Panc1 (cell line): ENCODE results near the gene RELT. TPM values are rescaled to one million over a fixed set of nuclear protein-coding genes. Genes with fewer than 3 reads are reported as not detected.

ENCODE experiments used
- ATAC-seq: fragments of 200-7000 bp; cut with Tn5 transposase; 2 replicates; pipeline ENCODE4 v1.9.1; 2020; ENCODE audit warnings: mild to moderate bottlenecking, moderate library complexity
- BruUV-seq: library from RNA; stranded (reverse); fragments of 400-500 nt; replicated peaks from 2 replicates; lab custom pipeline; 2021; lab: Mats Ljungman, UMichigan
- CTCF ChIA-PET: fragments of 300-600 bp; sonication (Branson Sonifier 250); formaldehyde crosslinking; loops from one replicate; lab custom pipeline; 2022; ENCODE audit warnings: antibody characterized with exemption; lab: Charles Lee
- POLR2A ChIA-PET: fragments of 300-600 bp; sonication (Branson Sonifier 250); formaldehyde crosslinking; loops from one replicate; lab custom pipeline; 2022; ENCODE audit warnings: antibody characterized with exemption; lab: Charles Lee
- DNase-seq: peaks from one replicate; pipeline ENCODE4 v3.0.0-alpha.2; 2010; ENCODE audit warnings: low read depth, low spot score
- H3K27ac ChIP-seq: 2 replicates; pipeline ENCODE4 v1.5.1; 2011; ENCODE audit warnings: mild to moderate bottlenecking, low read length, inconsistent platforms
- H3K27me3 ChIP-seq: fragments of 200-500 bp; sonication (Bioruptor generic); 2 replicates; pipeline ENCODE4 v1.6.0; 2014; ENCODE audit warnings: low read length, inconsistent platforms; ENCODE audit not compliant: control insufficient read depth, insufficient read depth
- H3K36me3 ChIP-seq: fragments of 200-500 bp; sonication (Bioruptor generic); 2 replicates; pipeline ENCODE4 v1.5.1; 2014; ENCODE audit warnings: inconsistent platforms, mild to moderate bottlenecking, low read length, moderate library complexity; ENCODE audit not compliant: control insufficient read depth, insufficient read depth
- H3K4me1 ChIP-seq: 2 replicates; pipeline ENCODE4 v1.5.1; 2011; ENCODE audit warnings: inconsistent platforms, mild to moderate bottlenecking, low read length, moderate library complexity; ENCODE audit not compliant: control insufficient read depth, insufficient read depth
- H3K4me3 ChIP-seq, 2 experiments: 2 replicates each; pipeline ENCODE4 v1.5.1; 2011 to 2012; ENCODE audit warnings: low read depth in 2 of 2, low read length in 2 of 2, mild to moderate bottlenecking in 2 of 2, inconsistent platforms in 1 of 2, moderate library complexity in 1 of 2
- H3K9me3 ChIP-seq: fragments of 200-500 bp; sonication (Bioruptor generic); 2 replicates; pipeline ENCODE4 v1.5.1; 2014; ENCODE audit warnings: low read depth, mild to moderate bottlenecking, inconsistent platforms, low read length, moderate library complexity; ENCODE audit not compliant: control insufficient read depth, insufficient read depth
- POLR2AphosphoS5 ChIP-seq: IDR thresholded peaks from 2 replicates; pipeline ENCODE4 v1.6.1; 2012; ENCODE audit warnings: mild to moderate bottlenecking, low read depth, low read length, moderate library complexity
- SIN3A ChIP-seq: IDR thresholded peaks from 2 replicates; pipeline ENCODE4 v1.6.1; 2012; ENCODE audit warnings: low read depth, mild to moderate bottlenecking, low read length, moderate library complexity, borderline replicate concordance; ENCODE audit not compliant: insufficient read depth
- TCF7L2 ChIP-seq: IDR thresholded peaks from 2 replicates; pipeline ENCODE4 v1.6.1; 2011; ENCODE audit warnings: mild to moderate bottlenecking, low read depth, low read length, inconsistent platforms
- in situ Hi-C: cut with HindIII; loops from 2 replicates; pipeline ENCODE4 v1.10.0; 2016; ENCODE audit warnings: low sequenced_read_pairs, low pct_unique_long_range_greater_than_20kb
- intact Hi-C: fragments of 100-400 bp; cut with micrococcal nuclease; formaldehyde crosslinking; loops from one replicate; pipeline ENCODE4 v1.10.0; 2022; ENCODE audit not compliant: unreplicated experiment
- total RNA-seq: library from RNA; stranded (reverse); gene quantifications from one replicate; pipeline ENCODE4 v1.2.1, GENCODE V29; 2021; ENCODE audit not compliant: unreplicated experiment
- TF ChIP-seq, protein P1 (sequence below): fragments of 450-650 bp; IDR thresholded peaks from 2 replicates; pipeline ENCODE4 v1.5.1; 2017; ENCODE audit warnings: mild to moderate bottlenecking
- TF ChIP-seq, protein P2 (sequence below), 2 experiments: IDR thresholded peaks; 2 replicates each; pipeline ENCODE4 v1.6.1; 2011 to 2012; ENCODE audit warnings: low read depth in 2 of 2, control low read depth in 1 of 2, low read length in 1 of 2, mild to moderate bottlenecking in 1 of 2, moderate library complexity in 1 of 2; ENCODE audit not compliant: insufficient read depth in 1 of 2

Gene RELT
- total RNA-seq, 1 experiment from 2014 or later = 11.3 TPM

DNA sequence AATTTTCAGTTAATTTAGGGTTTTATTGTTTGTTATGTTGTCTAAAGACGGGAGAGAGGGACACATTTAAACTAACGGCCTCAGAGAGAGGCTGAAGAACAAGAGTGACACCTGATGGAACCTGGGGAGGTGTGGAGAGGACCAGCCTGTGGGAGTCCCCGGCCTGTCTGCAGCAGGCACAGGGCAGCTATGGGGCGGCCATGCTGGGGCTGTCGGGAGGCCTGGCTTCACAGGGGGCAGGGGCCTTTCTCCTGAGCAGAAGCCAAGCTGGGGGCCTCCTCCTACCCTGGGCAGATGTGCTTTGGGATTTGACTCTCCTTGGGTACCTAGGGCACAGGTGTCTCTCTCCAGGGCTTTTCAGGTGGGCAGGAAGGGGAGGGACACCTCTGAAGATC, 21.9 kb downstream of the RELT start:
- no peak for ATAC-seq
- DNase-seq = no peak
- in situ Hi-C loops = no loop called here
- TF ChIP-seq POLR2AphosphoS5 (no peak), SIN3A (no peak)
- TF ChIP-seq, protein P1, sequence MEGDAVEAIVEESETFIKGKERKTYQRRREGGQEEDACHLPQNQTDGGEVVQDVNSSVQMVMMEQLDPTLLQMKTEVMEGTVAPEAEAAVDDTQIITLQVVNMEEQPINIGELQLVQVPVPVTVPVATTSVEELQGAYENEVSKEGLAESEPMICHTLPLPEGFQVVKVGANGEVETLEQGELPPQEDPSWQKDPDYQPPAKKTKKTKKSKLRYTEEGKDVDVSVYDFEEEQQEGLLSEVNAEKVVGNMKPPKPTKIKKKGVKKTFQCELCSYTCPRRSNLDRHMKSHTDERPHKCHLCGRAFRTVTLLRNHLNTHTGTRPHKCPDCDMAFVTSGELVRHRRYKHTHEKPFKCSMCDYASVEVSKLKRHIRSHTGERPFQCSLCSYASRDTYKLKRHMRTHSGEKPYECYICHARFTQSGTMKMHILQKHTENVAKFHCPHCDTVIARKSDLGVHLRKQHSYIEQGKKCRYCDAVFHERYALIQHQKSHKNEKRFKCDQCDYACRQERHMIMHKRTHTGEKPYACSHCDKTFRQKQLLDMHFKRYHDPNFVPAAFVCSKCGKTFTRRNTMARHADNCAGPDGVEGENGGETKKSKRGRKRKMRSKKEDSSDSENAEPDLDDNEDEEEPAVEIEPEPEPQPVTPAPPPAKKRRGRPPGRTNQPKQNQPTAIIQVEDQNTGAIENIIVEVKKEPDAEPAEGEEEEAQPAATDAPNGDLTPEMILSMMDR = no peak
- no peaks in the 10 kb centered on the region for H3K27me3 ChIP-seq
- H3K4me3 ChIP-seq = no peak overlapping the region
- H3K36me3 ChIP-seq = no peaks in the 10 kb centered on the region; the same call in 1 of the 2 replicates
- H3K27ac ChIP-seq = no peak overlapping the region
- H3K9me3 ChIP-seq = no peaks in the 10 kb centered on the region
- H3K4me1 ChIP-seq = no peaks in the 10 kb centered on the region
- ChIA-PET CTCF (no interaction called here), POLR2A (no interaction called here)
- intact Hi-C loops = loop anchor here (10.0 kb wide), 1 partner anchor 93 kb away; the partner anchor contains the start of gene ARHGEF17
- BruUV-seq = no TSS peak

DNA sequence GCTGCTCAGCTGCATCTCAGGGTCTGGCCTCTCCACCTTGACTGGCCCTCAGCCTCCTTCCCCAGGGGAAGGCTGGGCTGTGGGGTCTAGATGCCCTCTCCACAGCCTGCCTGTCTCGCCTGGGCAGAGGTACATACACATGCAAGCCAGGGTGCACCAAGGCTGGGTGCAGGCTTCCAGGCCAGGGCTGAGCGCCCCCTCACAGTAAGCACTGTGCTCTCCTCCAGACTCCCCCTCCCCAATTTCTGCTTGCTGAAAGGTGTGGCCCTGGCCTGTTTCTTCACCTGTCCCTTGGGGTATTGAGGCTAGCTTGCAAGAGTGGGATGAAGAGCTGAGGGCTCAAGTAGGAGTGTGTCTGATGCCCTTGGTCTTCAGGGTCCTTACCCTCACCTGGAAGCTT, 22.5 kb downstream of the RELT start:
- H3K36me3 ChIP-seq = no peaks in the 10 kb centered on the region; the same call in 1 of the 2 replicates
- H3K27ac ChIP-seq = no peak overlapping the region
- ChIA-PET POLR2A (no interaction called here), CTCF (no interaction called here)
- H3K4me1 ChIP-seq = no peaks in the 10 kb centered on the region
- ATAC-seq (no peak), DNase-seq (no peak)
- TF ChIP-seq SIN3A (no peak), TCF7L2 (no peak), POLR2AphosphoS5 (no peak)
- TF ChIP-seq, protein P1 = no peak
- TF ChIP-seq, protein P2, sequence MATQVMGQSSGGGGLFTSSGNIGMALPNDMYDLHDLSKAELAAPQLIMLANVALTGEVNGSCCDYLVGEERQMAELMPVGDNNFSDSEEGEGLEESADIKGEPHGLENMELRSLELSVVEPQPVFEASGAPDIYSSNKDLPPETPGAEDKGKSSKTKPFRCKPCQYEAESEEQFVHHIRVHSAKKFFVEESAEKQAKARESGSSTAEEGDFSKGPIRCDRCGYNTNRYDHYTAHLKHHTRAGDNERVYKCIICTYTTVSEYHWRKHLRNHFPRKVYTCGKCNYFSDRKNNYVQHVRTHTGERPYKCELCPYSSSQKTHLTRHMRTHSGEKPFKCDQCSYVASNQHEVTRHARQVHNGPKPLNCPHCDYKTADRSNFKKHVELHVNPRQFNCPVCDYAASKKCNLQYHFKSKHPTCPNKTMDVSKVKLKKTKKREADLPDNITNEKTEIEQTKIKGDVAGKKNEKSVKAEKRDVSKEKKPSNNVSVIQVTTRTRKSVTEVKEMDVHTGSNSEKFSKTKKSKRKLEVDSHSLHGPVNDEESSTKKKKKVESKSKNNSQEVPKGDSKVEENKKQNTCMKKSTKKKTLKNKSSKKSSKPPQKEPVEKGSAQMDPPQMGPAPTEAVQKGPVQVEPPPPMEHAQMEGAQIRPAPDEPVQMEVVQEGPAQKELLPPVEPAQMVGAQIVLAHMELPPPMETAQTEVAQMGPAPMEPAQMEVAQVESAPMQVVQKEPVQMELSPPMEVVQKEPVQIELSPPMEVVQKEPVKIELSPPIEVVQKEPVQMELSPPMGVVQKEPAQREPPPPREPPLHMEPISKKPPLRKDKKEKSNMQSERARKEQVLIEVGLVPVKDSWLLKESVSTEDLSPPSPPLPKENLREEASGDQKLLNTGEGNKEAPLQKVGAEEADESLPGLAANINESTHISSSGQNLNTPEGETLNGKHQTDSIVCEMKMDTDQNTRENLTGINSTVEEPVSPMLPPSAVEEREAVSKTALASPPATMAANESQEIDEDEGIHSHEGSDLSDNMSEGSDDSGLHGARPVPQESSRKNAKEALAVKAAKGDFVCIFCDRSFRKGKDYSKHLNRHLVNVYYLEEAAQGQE (IDR thresholded peaks at IDR 0.05; ENCODE audit: insufficient read depth in 1 of 2, low read depth in 2 of 2, low read length in 1 of 2) = no peak
- no peak overlapping the region for H3K4me3 ChIP-seq
- H3K27me3 ChIP-seq = no peaks in the 10 kb centered on the region
- BruUV-seq = no TSS peak
- H3K9me3 ChIP-seq = no peaks in the 10 kb centered on the region
- intact Hi-C loops = loop anchor here (10.0 kb wide), 1 partner anchor 94 kb away; the partner anchor contains the start of gene ARHGEF17
- in situ Hi-C loops = no loop called here
